ENCODE measurements around the gene KNL1.

The KNL1 gene

DNA sequence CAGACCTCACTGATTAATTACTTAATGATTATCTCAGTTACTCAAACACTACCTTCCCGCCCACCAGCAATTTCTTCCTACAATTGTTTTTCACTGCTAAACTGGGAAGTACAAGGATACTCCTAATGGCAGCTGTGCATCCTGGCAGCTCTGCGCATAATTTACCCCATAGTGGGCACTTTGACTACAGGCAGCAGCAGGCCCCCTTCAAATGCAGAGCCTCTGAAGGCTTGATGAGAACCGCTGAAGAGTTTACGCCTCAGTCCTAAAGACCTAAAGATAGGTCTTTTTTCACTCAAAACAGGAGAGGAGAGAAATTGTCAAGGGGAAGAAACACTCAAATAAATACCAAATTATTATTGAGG lies 39.9 kb upstream of the KNL1 start:
- TF ChIP-seq CTCF (IDR thresholded peaks at IDR 0.05; ENCODE audit: control insufficient read depth, insufficient read depth, low read depth, low read length, missing control alignments), result no peak
- no peak overlapping the region for H3K4me3 ChIP-seq (ENCODE audit: control insufficient read depth, low read depth, low read length)
- no peak for DNase-seq (ENCODE audit: low read depth)

DNA sequence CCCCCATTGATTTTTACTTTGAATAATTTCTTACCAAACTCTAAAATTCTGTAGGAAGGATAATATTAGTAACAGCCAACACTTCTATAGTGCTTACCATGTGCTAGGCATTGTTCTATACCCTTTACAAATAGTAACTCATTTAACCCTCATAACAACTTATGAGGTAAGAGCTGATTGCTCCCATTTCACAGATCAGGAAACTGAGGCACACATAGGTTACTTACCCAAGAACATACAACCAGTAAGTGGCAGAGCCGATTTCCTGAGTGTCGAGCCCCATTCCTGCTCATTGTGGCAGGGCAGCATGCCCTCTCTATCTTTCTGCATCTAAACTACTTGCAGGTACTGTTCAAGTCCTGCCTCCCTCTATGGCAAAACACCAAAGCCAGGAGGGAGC lies 38.2 kb upstream of the KNL1 start:
- TF ChIP-seq CTCF (IDR thresholded peaks at IDR 0.05; ENCODE audit: control insufficient read depth, insufficient read depth, low read depth, low read length, missing control alignments), result no peak
- DNase-seq (ENCODE audit: low read depth), result no peak

DNA sequence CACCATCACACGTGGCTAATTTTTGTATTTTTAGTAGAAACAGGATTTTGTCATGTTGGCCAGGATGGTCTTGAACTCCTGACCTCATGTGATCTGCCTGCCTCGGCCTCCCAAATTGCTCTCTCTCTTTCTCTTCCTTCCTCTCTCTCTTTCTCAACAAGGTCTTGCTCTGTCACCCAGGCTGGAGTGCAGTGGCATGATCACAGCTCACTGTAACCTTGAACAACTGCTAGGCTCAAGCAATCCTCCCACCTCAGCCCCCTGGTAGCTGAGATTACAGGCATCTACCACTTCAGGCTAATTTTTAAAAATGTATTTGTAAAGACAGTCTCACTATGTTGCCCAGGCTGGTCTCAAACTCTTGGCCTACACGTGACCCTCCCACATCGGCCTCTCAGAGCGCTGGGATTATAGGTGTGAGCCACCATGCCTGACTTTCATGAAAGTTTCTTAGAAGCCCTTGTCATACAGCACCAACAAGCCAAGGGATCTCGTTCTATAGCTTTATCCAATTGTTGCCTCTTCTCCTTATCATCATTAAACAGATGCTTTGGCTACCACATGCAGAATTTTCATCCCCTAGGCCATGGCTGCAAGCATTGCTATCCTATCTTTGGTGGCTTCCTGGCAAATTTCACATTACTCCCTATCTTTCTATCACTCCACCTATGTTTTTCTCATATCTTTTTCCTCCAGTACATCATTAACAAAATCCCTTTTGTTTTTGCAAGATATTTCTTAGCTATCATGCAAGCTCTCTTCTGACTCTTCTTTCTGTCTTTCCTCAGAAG lies 34.9 kb upstream of the KNL1 start:
- no peak for DNase-seq (ENCODE audit: low read depth)
- TF ChIP-seq CTCF (IDR thresholded peaks at IDR 0.05; ENCODE audit: control insufficient read depth, insufficient read depth, low read depth, low read length, missing control alignments), result no peak
- H3K4me3 ChIP-seq (ENCODE audit: control insufficient read depth, low read depth, low read length), result no peak overlapping the region

More for the DNA sequence above, 38.2 kb upstream of the KNL1 start:
- H3K4me3 ChIP-seq (ENCODE audit: control insufficient read depth, low read depth, low read length), result no peak overlapping the region

DNA sequence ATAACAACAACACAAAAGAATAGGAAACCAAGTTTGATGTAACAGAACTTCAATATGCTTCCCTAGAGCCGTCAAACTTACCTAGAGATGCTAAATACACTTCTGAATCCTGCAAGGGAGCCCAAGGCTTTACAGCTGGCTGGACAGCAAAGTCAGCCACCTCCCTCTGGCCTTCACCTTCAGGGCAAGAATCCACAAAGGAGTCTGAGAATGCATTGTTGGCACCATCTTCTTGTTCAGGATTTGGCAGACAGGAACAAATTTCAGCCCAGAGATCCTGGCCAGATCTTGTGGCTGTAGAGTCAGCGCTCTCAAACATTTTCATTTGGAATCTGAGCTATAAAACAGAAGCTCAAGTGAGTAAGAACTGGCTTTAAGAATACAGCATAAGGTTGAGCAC lies 31.4 kb upstream of the KNL1 start:
- no peak overlapping the region for H3K4me3 ChIP-seq (ENCODE audit: control insufficient read depth, low read depth, low read length)
- no peak for DNase-seq (ENCODE audit: low read depth)
- TF ChIP-seq CTCF (IDR thresholded peaks at IDR 0.05; ENCODE audit: control insufficient read depth, insufficient read depth, low read depth, low read length, missing control alignments), result no peak

DNA sequence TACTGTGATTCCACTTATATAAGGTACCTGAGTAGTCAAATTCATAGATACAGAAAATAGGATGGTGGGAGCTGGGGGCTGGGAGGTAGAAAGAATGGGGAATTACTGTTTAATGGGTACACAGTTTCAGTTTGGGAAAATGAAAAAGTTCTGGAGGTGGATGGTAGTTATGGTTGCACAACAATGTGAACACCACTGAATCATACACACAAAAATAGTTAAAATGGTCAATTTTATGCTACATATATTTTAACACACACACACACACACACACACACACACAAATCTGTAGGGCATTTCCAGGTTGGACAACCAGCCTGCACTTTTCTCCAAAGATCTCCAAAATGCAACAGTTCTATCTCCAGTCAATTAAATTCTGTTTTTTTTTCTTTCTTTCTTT lies 30.6 kb upstream of the KNL1 start:
- TF ChIP-seq CTCF (IDR thresholded peaks at IDR 0.05; ENCODE audit: control insufficient read depth, insufficient read depth, low read depth, low read length, missing control alignments), result no peak
- DNase-seq (ENCODE audit: low read depth), result no peak
- no peak overlapping the region for H3K4me3 ChIP-seq (ENCODE audit: control insufficient read depth, low read depth, low read length)

DNA sequence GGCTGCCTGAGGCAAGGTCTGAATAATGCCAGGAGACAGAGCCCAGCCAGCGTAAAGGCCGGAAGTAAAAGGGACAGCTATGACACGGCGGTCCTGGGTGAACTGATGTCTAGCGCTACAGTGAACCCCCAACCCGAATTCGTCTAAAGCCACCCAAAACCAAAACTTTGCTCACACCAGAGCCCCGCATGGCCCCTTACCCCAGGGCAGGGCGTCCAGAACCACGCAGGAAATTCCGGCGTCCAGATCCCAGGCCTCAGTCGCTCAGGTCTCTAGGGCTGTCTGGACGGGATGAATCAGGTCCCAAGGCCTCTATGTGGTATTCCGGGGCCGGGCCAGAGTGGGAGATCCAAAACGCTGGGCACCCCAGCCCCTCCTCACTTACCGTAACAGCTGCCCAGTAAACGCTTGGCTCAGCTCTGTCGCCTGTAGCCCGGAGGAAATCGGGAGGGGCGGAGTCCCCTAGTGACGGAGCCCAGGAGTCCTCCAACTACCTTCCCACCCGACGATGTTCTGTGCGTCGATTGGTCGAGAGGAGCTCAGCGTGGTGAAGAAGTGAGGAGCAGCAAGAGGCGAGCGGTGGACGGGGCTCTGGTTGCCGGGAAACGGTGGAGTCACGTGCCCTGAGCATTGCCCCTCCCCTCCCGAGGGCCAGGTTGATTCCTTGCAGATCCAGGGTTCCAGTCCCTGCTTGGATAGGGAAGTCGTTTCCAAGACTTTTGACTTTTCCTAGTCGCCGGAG lies 29.3 kb upstream of the KNL1 start, which contains the start of gene CCDC32:
CCDC32 (minus strand) TSS at position 452 of the 742 bp plus-strand sequence. CDS start 2,027 bp downstream, outside the sequence.
- TF ChIP-seq CTCF (IDR thresholded peaks at IDR 0.05; ENCODE audit: control insufficient read depth, insufficient read depth, low read depth, low read length, missing control alignments), result no peak
- peak within 1 kb of the TSS; percentile 85 for H3K4me3 ChIP-seq (ENCODE audit: control insufficient read depth, low read depth, low read length)
- peak; percentile 92 for DNase-seq (ENCODE audit: low read depth)
